Muscle of leg (tissue), 11 donors: ENCODE data around the gene CFAP52. TPM values are rescaled to one million over a fixed set of nuclear protein-coding genes. Genes with fewer than 3 reads are reported as not detected.
A peak's percentile ranks its signal among the peaks of the same experiment; 100 is the strongest.
"Not testable (repeated sequence)": the region's sequence is repeated elsewhere in the genome, so short reads cannot be mapped to it uniquely, and the experiment has no call there.

ENCODE experiments used
- DNase-seq: peaks from one replicate; pipeline ENCODE4 v3.0.0; 2013
- H3K27ac ChIP-seq: one replicate; pipeline ENCODE4 v1.5.1; 2013; ENCODE audit warnings: mild to moderate bottlenecking, low read length, control low read depth
- H3K27me3 ChIP-seq: one replicate; pipeline ENCODE4 v1.6.1; 2013; ENCODE audit warnings: low read length; ENCODE audit not compliant: control insufficient read depth, insufficient read depth
- H3K36me3 ChIP-seq: one replicate; pipeline ENCODE4 v1.6.1; 2013; ENCODE audit warnings: low read length; ENCODE audit not compliant: control insufficient read depth, insufficient read depth
- H3K4me1 ChIP-seq: one replicate; pipeline ENCODE4 v1.6.1; 2013; ENCODE audit warnings: low read length; ENCODE audit not compliant: control insufficient read depth, insufficient read depth
- H3K4me3 ChIP-seq: one replicate; pipeline ENCODE4 v1.5.1; 2013; ENCODE audit warnings: low read length, control low read depth
- H3K9me3 ChIP-seq: replicated peaks from 2 replicates; pipeline ENCODE4 v1.6.1; 2013; ENCODE audit warnings: low read depth, low read length; ENCODE audit not compliant: control insufficient read depth
- WGBS: methylation state at CpG from one replicate; pipeline ENCODE4 v1.1.5; 2013; ENCODE audit warnings: missing lambda C conversion rate; ENCODE audit not compliant: insufficient coverage; 5-methylcytosine and 5-hydroxymethylcytosine counted together
- polyA plus RNA-seq, 8 donors: library from polyadenylated mRNA; unstranded; fragments of 120-200 nt; gene quantifications; one replicate each; pipeline versions ENCODE4 v1.2.1 to v1.2.3, GENCODE V29; 2013; ENCODE audit warnings: inconsistent platforms in 1 of 8, low replicate concordance in 1 of 8; ENCODE audit not compliant: insufficient read length in 8 of 8, insufficient read depth in 1 of 8
- total RNA-seq: library from RNA; stranded (reverse); fragments of 120-200 nt; gene quantifications from one replicate; pipeline ENCODE4 v1.2.4, GENCODE V29; 2013

Gene CFAP52
- total and polyA plus RNA-seq, 9 donors, result 0.10 to 1.4 (median 0.17) TPM; not detected in 2

DNA sequence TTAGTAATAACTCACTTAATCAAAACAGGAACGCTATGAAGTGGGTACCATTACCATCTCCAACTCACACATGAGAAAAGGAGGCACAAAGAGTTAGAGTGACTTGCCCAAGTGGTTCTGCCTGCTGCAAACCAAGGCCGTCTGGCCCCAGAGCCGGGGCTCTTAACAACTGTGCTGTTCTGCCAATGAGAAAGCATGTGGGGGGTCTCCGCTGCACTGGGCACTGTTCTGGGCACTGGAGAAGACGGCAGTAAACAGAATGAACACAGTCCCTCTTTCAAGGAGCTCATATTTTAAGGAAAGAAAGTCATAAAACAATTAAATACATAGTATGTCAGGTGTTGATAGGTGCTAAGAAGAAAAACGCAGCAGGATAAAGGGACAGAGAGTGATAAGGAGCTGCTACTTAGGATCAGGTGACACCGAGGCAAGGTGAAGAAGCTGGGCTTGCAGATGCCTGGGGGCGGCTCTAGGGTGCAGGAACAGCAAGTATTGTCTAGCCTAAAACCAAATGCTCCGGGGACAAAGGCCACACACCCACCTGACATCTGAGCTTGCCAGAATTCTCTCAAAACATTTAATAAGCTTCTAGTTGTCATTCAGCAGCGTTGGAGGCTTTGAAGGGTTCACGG lies 7.4 kb upstream of the CFAP52 start:
- no peak for DNase-seq
- no peaks in the 10 kb centered on the region for H3K27me3 ChIP-seq
- no peak overlapping the region for H3K4me3 ChIP-seq
- H3K36me3 ChIP-seq, result peaks cover 6% of the 10 kb centered on the region
- no peaks in the 10 kb centered on the region for H3K4me1 ChIP-seq
- H3K9me3 ChIP-seq, result no peaks in the 10 kb centered on the region
- no peak overlapping the region for H3K27ac ChIP-seq
- WGBS, result 88% methylated on average over 6 of the region's 11 CpGs

DNA sequence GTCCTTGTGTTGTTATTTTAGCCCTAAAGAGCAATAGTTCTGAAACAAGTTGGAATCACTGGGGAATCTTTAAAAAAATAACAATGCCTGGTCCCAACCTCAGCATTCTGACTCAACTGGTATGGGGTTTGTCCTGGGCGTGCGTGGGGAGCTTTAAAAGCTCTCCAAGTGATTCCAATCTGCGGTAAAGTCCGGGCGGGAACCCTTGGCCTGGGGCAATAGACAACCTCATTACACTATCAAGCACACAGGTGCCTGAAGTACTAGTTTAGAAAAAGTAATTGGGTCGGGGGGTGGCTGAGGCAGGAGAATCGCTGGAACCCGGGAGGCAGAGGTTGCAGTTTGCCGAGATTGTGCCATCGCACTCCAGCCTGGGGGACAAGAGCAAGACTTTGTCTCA lies 5.2 kb upstream of the CFAP52 start:
- H3K27ac ChIP-seq, result no peak overlapping the region
- no peaks in the 10 kb centered on the region for H3K4me1 ChIP-seq
- WGBS, result 89% methylated on average over 4 of the region's 10 CpGs
- no peaks in the 10 kb centered on the region for H3K9me3 ChIP-seq
- no peak overlapping the region for H3K4me3 ChIP-seq
- no peaks in the 10 kb centered on the region for H3K27me3 ChIP-seq
- peaks cover 6% of the 10 kb centered on the region for H3K36me3 ChIP-seq
- DNase-seq, result no peak

DNA sequence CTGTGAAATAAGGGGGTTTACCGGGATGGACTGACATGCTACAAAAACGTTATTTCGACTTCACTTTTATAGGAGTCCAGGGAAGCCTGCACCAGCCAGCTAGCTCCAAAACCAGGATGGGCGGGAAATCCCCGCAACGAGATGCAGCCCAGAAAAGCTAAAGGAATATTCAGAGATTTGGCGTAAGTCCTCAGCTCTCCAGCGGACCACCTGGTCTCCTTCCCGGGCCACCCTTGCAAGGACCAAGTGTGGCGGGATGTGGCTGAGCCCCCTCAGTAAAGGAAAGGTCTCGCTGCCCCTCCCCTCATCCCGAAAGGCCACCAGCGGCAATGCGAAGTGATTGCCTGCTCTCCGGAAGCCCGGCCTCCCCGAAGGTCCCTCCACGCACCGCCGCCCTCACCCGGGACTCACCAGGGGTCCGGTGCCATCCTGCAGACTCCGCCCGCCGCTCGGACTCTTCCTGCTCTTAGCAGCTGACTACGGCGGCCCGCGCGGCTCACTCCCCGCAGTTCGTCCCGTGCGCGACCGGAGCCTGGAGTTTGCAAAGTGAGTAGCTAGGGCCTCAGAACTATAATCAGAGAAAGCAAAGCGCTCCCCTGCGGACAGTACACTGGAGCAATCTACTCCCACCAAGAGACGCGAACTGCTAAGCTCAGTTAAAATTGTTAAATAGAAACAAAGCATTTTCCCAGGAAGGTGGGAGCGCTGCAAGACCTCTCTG lies 901 bp upstream of the CFAP52 start, which contains the start of gene STX8:
STX8 (minus strand) TSS at position 440 of the 721 bp plus-strand sequence; CDS start at position 428, 12 bp downstream.
- WGBS, result 0% methylated on average over 38 of the region's 42 CpGs
- Histone ChIP-seq H3K4me3 (peak within 1 kb of the TSS; percentile 81), H3K9me3 (no peaks in the 10 kb centered on the region), H3K36me3 (peaks cover under 1% of the 10 kb centered on the region), H3K27ac (peak within 1 kb of the TSS; percentile 31), H3K4me1 (peaks cover 7% of the 10 kb centered on the region), H3K27me3 (no peaks in the 10 kb centered on the region)
- DNase-seq, result peak; percentile 94

DNA sequence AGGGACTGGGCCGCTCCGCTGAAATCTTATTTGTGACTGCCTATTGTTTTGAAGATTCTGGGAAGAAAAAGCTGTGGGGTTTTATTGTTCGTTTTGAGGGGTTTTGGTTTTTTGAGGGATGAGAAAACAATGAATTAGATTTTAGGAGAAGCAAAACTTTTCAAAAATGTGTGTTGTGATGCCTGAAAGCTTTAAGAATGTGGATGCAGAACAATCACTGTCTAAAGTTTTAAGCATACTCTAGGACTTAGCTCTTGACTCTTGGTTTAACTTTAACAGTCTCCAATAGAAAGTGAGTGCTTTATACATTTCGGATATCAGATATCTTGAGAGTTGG lies 899 bp downstream of the CFAP52 start:
- WGBS, result 4% methylated on average over 3 of the region's 4 CpGs
- Histone ChIP-seq H3K27ac (no peak overlapping the region), H3K4me1 (peaks cover 7% of the 10 kb centered on the region), H3K27me3 (no peaks in the 10 kb centered on the region), H3K4me3 (no peak overlapping the region), H3K9me3 (no peaks in the 10 kb centered on the region), H3K36me3 (no peaks in the 10 kb centered on the region)
- DNase-seq, result no peak

DNA sequence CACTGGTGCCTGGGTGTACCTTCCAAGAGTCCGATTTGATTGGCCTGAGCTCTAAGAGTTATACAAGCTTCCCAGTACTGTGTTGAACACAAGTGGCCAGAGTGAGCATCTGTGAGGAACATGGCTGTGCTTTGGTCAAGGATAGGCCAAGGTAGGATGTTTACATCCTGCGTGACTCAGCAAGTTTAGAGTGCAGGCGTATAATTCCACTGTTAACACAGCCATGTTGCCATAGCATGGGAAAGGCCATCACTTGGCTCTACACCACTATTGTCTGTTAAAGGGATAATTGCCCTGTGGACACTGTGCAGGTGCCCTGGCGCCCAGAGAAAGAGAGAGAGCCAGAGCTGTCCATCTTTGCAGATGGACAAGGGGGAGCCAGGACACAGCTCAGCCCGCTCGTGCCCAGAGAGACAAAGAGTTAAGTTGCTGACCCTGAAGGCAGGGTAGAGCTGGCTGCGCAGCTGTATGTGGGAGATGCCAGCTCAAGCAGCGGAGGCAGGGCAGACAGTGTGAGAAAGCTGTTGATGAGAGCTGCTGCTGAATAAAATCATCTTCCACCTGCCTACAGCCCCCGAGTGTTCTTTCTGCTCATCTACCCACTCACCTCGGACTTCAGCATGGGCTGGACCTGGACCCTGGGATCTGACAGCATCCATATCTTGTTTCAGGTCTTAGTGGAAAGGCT lies 11.7 kb downstream of the CFAP52 start:
- H3K9me3 ChIP-seq, result no peaks in the 10 kb centered on the region
- 80% methylated on average over 5 of the region's 10 CpGs for WGBS
- DNase-seq, result no peak
- H3K4me3 ChIP-seq, result no peak overlapping the region
- no peaks in the 10 kb centered on the region for H3K36me3 ChIP-seq
- no peaks in the 10 kb centered on the region for H3K4me1 ChIP-seq
- no peak overlapping the region for H3K27ac ChIP-seq
- H3K27me3 ChIP-seq, result no peaks in the 10 kb centered on the region

DNA sequence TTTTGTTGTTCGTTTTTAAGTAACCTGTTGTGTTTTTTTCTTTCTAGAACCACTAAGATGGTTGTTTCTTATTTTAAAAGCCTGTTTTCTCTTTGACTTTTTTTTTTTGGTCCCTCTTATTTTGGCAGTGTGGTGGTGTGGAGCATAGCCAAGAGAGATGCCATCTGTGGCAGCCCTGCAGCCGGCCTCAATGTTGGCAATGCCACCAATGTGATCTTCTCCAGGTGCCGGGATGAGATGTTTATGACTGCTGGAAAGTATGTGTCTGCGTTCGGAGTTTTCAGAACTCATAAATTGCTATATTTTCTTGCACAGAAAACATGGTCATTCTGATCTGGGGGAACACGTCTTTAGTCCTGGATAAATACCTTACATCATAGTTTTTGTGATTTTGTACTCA lies 17.6 kb downstream of the CFAP52 start:
- Histone ChIP-seq H3K36me3 (no peaks in the 10 kb centered on the region), H3K27me3 (peaks cover 2% of the 10 kb centered on the region), H3K4me1 (no peaks in the 10 kb centered on the region), H3K9me3 (no peaks in the 10 kb centered on the region), H3K4me3 (no peak overlapping the region), H3K27ac (no peak overlapping the region)
- DNase-seq, result peak; percentile 4
- no CpG with 5 or more reads among the region's 6 CpGs for WGBS

DNA sequence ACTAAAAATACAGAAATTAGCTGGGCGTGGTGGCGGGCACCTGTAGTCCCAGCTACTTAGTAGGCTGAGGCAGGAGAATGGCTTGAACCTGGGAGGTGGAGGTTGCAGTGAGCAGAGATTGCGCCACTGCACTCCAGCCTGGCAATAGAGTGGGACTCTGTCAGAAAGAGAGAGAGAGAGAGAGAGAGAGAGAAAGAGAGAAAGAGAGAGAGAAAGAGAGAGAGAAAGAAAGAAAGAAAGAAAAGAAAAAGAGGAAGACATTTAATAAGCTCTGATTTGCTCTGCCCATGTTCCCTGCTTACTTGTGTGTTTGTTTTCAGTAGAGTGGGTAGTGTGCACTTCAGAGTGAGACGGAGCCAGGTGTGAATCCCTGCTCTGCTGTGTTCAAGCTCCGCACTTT lies 21.2 kb downstream of the CFAP52 start:
- not testable (repeated sequence) for H3K27me3 ChIP-seq, H3K36me3 ChIP-seq, H3K27ac ChIP-seq, H3K4me1 ChIP-seq, H3K4me3 ChIP-seq, DNase-seq, H3K9me3 ChIP-seq
- WGBS, result 87% methylated on average over 5 of the region's 5 CpGs

DNA sequence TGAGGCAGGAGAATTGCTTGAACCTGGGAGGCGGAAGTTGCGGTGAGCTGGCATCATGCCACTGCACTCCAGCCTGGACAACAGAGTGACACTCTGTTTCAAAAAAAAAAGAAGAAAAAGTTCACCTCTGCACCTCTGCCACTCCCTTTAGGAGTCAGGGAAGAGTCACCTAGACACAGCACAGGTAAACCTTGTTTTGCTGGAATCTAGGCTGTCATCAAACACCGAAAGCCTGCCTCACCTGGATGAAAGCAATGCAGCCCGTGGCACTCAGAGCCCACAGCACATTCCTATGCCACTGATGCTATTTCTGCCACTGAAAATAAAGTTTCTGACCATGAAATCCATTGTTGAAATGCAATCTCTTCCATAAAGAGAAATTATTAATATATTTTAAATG lies 22.2 kb downstream of the CFAP52 start:
- Histone ChIP-seq H3K27me3 (peaks cover 2% of the 10 kb centered on the region), H3K36me3 (no peaks in the 10 kb centered on the region), H3K4me3 (no peak overlapping the region), H3K27ac (no peak overlapping the region), H3K4me1 (no peaks in the 10 kb centered on the region), H3K9me3 (no peaks in the 10 kb centered on the region)
- 100% methylated on average over 1 of the region's 4 CpGs for WGBS
- DNase-seq, result no peak

DNA sequence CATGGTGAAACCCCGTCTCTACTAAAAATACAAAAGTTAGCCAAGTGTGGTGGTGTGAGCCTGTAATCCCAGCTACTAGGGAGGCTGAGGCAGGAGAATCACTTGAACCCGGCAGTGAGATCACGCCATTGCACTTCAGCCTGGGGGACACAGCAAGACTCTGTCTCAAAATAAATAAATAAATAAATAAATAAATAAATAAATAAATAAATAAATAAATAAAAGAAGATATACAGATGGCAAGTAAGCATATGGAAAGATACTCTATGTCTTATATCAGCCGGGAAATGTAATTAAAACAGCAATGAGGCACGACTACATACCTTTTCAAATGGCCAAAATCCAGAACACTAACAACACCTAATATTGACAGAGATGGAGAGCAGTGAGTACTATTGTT lies 28.1 kb downstream of the CFAP52 start:
- H3K9me3 ChIP-seq, H3K4me1 ChIP-seq, H3K36me3 ChIP-seq, H3K4me3 ChIP-seq, H3K27ac ChIP-seq, DNase-seq, H3K27me3 ChIP-seq: not testable (repeated sequence)
- whole genome bisulfite sequencing, result no CpG with 5 or more reads among the region's 5 CpGs

DNA sequence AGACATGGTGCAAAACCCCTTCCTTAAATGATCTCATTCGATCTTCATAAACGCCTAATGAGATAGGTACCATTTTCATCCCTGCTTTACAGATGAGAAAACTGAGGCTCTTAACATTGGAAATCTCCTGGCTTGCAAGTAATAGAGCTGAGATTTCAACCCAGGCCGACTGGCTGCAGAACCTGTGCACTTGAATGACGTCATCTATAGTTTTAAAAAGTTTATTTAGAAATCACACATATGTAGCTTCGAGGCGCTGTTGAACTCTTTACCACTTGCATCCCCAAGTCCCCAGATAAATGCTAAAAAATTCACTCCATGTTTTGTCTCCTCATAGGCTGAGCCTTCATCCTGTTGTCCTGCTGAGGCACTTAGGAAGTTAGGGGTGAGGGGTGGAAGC lies 30.0 kb downstream of the CFAP52 start:
- Histone ChIP-seq H3K4me3 (no peak overlapping the region), H3K4me1 (no peaks in the 10 kb centered on the region), H3K27ac (no peak overlapping the region), H3K36me3 (no peaks in the 10 kb centered on the region), H3K9me3 (no peaks in the 10 kb centered on the region), H3K27me3 (no peaks in the 10 kb centered on the region)
- WGBS, result 71% methylated on average over 1 of the region's 6 CpGs
- no peak for DNase-seq
